Prostate gland (tissue), 2 donors: ENCODE results near the gene IQSEC3. TPM values are rescaled to one million over a fixed set of nuclear protein-coding genes. Genes with fewer than 3 reads are reported as not detected.

Experiments
- DNase-seq: peaks from one replicate; pipeline ENCODE4 v3.0.0-alpha.2; 2019; ENCODE audit warnings: low spot score
- H3K27ac ChIP-seq, 2 donors: fragments of 200-600 bp; sonication (generic); 2 replicates each; pipeline ENCODE4 v1.5.1; 2017 to 2019
- H3K27me3 ChIP-seq: fragments of 200-600 bp; sonication (generic); replicated peaks from 2 replicates; pipeline ENCODE4 v1.5.1; 2019; ENCODE audit not compliant: insufficient read depth
- H3K36me3 ChIP-seq, 2 donors: fragments of 200-600 bp; sonication (generic); 1 replicate in 1 of 2; 2 replicates in 1 of 2; pipeline versions ENCODE4 v1.5.1 to v1.8.1; 2017 to 2019
- H3K4me1 ChIP-seq: fragments of 200-600 bp; sonication (generic); replicated peaks from 2 replicates; pipeline ENCODE4 v1.5.1; 2019
- H3K4me3 ChIP-seq, 2 donors: fragments of 200-600 bp; sonication (generic); 2 replicates each; pipeline ENCODE4 v1.5.1; 2017 to 2019
- H3K9me3 ChIP-seq: fragments of 200-600 bp; sonication (generic); 2 replicates; pipeline ENCODE4 v1.5.1; 2017
- POLR2A ChIP-seq: fragments of 450-650 bp; IDR thresholded peaks from one replicate; pipeline ENCODE4 v1.6.1; 2016; ENCODE audit warnings: antibody characterized with exemption, mild to moderate bottlenecking
- POLR2AphosphoS5 ChIP-seq: sonication (generic); formaldehyde crosslinking; IDR thresholded peaks from one replicate; pipeline ENCODE4 v1.6.1; 2017; ENCODE audit warnings: antibody characterized with exemption
- WGBS: methylation state at CpG from one replicate; pipeline ENCODE4 v1.1.5; 2018; 5-methylcytosine and 5-hydroxymethylcytosine counted together
- intact Hi-C: fragments of 100-400 bp; cut with DNase I; formaldehyde crosslinking; loops from one replicate; pipeline ENCODE4 v1.14.2; 2022
- total RNA-seq, 2 donors: library from RNA; depleted of rRNA; stranded (reverse); fragments of >200 nt; gene quantifications; one replicate each; pipeline ENCODE4 v1.1.0, GENCODE V29; 2016
- TF ChIP-seq, protein P1 (sequence below), 4 experiments: fragments of 200-600 bp in 2 of 4; fragments of 450-650 bp in 2 of 4; sonication (generic) in 2 of 4; IDR thresholded peaks; 1 replicate in 3 of 4; 2 replicates in 1 of 4; pipeline ENCODE4 v1.5.1; 2016 to 2019; ENCODE audit warnings: antibody characterized with exemption in 4 of 4, mild to moderate bottlenecking in 2 of 4, moderate library complexity in 2 of 4

The IQSEC3 gene
- total RNA-seq, 2 donors from 2014 or later: 0.14 to 2.6 TPM

DNA sequence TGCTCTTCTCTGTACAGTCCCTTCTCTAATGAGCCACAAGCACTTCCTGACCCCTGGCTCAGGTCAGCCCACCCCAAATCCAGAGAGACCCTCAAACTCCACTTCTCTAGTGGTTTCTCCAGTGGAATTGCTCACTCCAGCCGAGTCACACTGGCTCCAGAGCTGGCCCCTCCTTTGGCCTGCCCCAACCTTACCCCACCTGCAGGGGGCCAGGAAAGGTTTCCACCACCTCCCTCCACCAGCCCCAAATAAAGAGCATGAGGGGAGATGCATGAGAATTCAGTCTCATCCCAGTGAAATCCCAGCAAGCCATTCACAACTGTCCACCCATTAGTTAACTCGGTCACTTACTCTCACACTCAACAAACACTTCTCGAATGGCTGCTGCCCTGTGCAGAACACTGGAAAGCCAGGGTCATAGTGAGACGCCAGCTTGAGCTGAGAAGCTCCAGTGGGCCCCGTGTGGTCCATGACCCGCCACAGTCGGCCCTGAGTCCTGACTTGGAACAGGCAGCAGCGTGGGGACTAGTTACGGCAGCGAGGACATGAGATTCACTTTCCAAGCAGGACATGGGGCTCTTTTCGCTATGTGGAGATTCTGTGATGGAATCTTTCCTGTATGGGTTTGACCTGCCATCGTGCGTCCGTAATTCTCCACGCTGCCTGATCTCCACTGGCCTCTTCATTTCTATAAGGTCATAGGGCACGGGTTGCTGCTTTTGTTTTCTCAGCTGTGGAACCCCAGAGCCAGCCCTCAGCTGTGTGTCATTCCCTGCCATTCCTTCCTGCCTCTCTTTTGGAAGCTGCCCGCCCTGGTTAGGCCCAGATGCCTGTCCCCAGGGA lies 103.2 kb downstream of the IQSEC3 start:
- DNase-seq: no peak
- H3K27ac ChIP-seq: no peak overlapping the region
- peaks cover 2% of the 10 kb centered on the region for H3K27me3 ChIP-seq
- no peak overlapping the region for H3K4me3 ChIP-seq
- no peaks in the 10 kb centered on the region for H3K4me1 ChIP-seq
- intact Hi-C loops: no loop called here
- no peaks in the 10 kb centered on the region for H3K36me3 ChIP-seq
- H3K9me3 ChIP-seq: no peaks in the 10 kb centered on the region
- WGBS: 92% methylated on average over 17 of the region's 17 CpGs
- TF ChIP-seq POLR2A: no peak
- TF ChIP-seq, protein P1, sequence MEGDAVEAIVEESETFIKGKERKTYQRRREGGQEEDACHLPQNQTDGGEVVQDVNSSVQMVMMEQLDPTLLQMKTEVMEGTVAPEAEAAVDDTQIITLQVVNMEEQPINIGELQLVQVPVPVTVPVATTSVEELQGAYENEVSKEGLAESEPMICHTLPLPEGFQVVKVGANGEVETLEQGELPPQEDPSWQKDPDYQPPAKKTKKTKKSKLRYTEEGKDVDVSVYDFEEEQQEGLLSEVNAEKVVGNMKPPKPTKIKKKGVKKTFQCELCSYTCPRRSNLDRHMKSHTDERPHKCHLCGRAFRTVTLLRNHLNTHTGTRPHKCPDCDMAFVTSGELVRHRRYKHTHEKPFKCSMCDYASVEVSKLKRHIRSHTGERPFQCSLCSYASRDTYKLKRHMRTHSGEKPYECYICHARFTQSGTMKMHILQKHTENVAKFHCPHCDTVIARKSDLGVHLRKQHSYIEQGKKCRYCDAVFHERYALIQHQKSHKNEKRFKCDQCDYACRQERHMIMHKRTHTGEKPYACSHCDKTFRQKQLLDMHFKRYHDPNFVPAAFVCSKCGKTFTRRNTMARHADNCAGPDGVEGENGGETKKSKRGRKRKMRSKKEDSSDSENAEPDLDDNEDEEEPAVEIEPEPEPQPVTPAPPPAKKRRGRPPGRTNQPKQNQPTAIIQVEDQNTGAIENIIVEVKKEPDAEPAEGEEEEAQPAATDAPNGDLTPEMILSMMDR (IDR thresholded peaks at IDR 0.05): no peak
- TF ChIP-seq POLR2AphosphoS5: no peak

DNA sequence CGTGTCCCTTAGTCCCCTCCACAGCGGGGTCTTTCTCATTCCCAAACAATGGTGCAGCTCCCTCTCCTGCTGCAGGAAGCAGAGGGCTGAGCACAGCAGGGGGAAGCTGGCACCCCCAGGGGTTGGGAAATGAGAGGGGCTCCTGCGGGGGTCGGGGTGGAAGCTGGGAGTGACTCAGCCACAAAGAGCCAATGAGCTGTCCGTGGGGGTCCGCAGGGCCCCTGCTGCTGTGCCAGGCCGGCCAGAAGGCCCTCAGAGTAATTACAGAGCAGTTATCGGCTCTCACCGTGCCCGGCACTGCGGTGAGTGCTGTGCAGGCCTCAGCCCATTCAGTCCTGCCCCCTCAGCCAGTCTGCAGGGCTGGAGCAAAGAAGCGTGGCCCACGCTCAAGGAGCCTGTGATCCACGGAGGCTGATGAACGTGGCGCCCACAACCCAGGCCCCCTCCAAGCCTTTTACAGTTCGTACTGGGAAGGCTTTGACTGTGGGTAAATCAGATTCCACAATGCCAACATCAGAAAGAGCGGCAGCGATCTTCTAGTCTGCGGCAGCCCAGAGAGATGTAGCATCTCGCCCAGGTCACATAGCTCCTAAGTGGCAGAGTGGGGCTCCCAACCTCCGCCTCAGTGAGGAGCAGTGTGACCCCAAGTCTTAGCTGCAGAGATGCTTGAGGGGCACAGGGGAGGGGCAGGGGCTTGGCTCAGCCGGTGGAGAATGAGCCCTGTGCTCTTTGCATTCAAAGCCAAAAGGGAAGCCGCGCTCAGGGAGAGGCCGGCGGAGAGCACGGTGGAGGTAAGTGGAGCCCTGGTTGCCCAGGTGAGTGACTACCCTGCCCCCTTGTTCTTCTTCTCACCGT lies 104.0 kb downstream of the IQSEC3 start:
- no peaks in the 10 kb centered on the region for H3K36me3 ChIP-seq
- intact Hi-C loops: no loop called here
- 88% methylated on average over 29 of the region's 29 CpGs for WGBS
- H3K9me3 ChIP-seq: no peaks in the 10 kb centered on the region
- TF ChIP-seq, protein P1 (IDR thresholded peaks at IDR 0.05): no peak
- TF ChIP-seq POLR2A (no peak), POLR2AphosphoS5 (no peak)
- no peaks in the 10 kb centered on the region for H3K4me1 ChIP-seq
- DNase-seq: no peak
- no peak overlapping the region for H3K4me3 ChIP-seq
- peaks cover 2% of the 10 kb centered on the region for H3K27me3 ChIP-seq
- no peak overlapping the region for H3K27ac ChIP-seq

DNA sequence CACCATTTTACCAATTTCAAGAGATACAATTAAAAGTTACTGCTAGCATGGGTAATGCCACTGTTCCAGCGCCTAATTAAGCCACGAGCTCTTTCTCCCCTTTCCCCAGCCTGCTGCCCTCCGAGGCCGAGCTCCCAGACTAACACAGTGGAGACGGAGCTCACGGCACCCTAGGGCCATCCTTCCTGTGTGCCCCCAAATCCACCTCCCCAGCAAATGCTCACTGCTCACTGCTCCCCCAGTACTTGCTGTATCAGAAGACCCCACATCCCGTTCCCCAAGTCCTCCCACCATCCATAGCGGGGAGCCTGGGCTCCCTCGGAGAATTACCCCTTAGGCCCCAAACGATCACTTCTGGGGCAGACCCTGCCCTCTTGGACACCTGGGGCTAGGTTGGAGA lies 104.7 kb downstream of the IQSEC3 start:
- H3K4me1 ChIP-seq: no peaks in the 10 kb centered on the region
- no peaks in the 10 kb centered on the region for H3K9me3 ChIP-seq
- no peaks in the 10 kb centered on the region for H3K36me3 ChIP-seq
- no peak overlapping the region for H3K27ac ChIP-seq
- H3K4me3 ChIP-seq: no peak overlapping the region
- peaks cover 2% of the 10 kb centered on the region for H3K27me3 ChIP-seq
- WGBS: 83% methylated on average over 10 of the region's 10 CpGs
- no peak for TF ChIP-seq POLR2A
- no peak for TF ChIP-seq POLR2AphosphoS5
- TF ChIP-seq, protein P1 (IDR thresholded peaks at IDR 0.05): no peak
- intact Hi-C loops: no loop called here
- DNase-seq: no peak

DNA sequence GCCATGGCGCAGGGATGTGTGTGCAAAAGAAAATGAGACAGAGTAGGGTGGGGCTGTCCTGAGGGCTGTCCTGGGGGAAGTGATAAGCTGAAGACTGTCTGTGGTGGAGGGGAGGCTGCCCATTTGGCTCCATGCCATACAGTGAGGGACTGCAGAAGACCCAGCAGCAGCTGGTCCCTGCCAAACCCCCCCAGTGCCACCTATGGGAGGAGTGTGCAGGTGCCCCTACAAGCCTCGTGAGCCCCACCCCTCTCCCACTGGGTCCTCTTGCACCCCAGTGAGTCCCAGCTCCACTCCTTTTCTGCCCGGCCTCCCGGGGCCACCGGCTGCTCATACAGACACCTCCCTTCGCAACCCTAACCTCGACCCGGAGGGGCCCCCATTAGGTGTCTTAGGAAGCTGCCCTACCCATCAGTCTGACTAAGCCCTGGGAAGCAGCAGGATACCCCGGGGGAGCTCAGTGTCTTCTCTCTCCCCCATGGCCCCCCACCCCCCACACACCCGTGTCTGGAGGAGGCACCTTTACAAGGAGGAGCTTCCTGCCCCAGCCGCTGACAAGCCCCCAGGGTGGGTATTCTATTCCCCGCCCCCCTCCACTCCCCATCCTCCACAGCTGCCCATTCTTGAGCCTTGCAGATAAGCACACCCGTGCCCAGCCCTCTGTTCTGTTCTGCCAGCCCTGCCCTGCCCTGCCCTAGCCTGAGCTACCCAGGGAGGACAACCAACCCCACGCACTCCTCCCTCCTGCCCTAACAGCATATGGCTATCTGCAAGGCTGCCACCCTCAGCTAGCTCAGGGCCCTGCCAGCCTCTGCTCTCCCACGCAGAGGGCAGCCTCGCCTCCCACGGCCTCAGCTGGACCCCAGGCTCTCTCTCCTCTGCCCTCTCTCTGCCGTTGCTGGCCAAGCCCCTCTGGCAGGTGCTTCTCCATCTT lies 105.4 kb downstream of the IQSEC3 start:
- no peak overlapping the region for H3K27ac ChIP-seq

More for the DNA sequence above, 105.4 kb downstream of the IQSEC3 start:
- Histone ChIP-seq H3K36me3 (no peaks in the 10 kb centered on the region), H3K9me3 (no peaks in the 10 kb centered on the region), H3K4me3 (no peak overlapping the region), H3K4me1 (no peaks in the 10 kb centered on the region), H3K27me3 (peaks cover 2% of the 10 kb centered on the region)
- TF ChIP-seq POLR2A: no peak
- TF ChIP-seq, protein P1 (IDR thresholded peaks at IDR 0.05): no peak
- TF ChIP-seq POLR2AphosphoS5: no peak
- intact Hi-C loops: no loop called here
- DNase-seq: no peak
- 61% methylated on average over 18 of the region's 18 CpGs for WGBS
